ENCODE results near the gene FLT3.
"Not testable (repeated sequence)": the region's sequence is repeated elsewhere in the genome, so short reads cannot be mapped to it uniquely, and the experiment has no call there.

FLT3 gene

GRCh38 chr13:28099396-28100149, 803 bp downstream of the FLT3 start:
- FAIRE-seq (no peak), DNase-seq (ENCODE audit: low spot score) (no peak)

- DNase-seq (ENCODE audit: low spot score) (no peak), FAIRE-seq (no peak)
Measured at GRCh38 chr13:28097503-28097902, 2.9 kb downstream of the FLT3 start.

- FAIRE-seq, result no peak
- no peak for DNase-seq (ENCODE audit: low spot score)
Measured at GRCh38 chr13:28094306-28094705, 6.1 kb downstream of the FLT3 start.

- FAIRE-seq, result no peak
- DNase-seq (ENCODE audit: low spot score), result no peak
Measured at GRCh38 chr13:28093881-28094280, 6.5 kb downstream of the FLT3 start.

- DNase-seq (ENCODE audit: low spot score), result no peak
- FAIRE-seq, result no peak
Measured at GRCh38 chr13:28092431-28092830, 7.9 kb downstream of the FLT3 start.

- DNase-seq (ENCODE audit: low spot score) (no peak), FAIRE-seq (no peak)
Measured at GRCh38 chr13:28089065-28089464, 11.3 kb downstream of the FLT3 start.

GRCh38 chr13:28077820-28078219, 22.6 kb downstream of the FLT3 start:
- not testable (repeated sequence) for DNase-seq (ENCODE audit: low spot score); FAIRE-seq

- FAIRE-seq, result no peak
Measured at GRCh38 chr13:28077231-28077630, 23.1 kb downstream of the FLT3 start.

GRCh38 chr13:28071424-28071823, 29.0 kb downstream of the FLT3 start:
- DNase-seq (ENCODE audit: low spot score), result no peak
- no peak for FAIRE-seq

More at GRCh38 chr13:28077231-28077630, 23.1 kb downstream of the FLT3 start:
- DNase-seq (ENCODE audit: low spot score), result no peak

GRCh38 chr13:28067491-28067890, 32.9 kb downstream of the FLT3 start:
- FAIRE-seq, result no peak

GRCh38 chr13:28058866-28059613, 41.3 kb downstream of the FLT3 start:
- DNase-seq (ENCODE audit: low spot score) (peak; percentile 12), FAIRE-seq (no peak)

More at GRCh38 chr13:28067491-28067890, 32.9 kb downstream of the FLT3 start:
- no peak for DNase-seq (ENCODE audit: low spot score)

GRCh38 chr13:28056970-28057712, 43.2 kb downstream of the FLT3 start:
- DNase-seq (ENCODE audit: low spot score) (no peak), FAIRE-seq (no peak)

GRCh38 chr13:28056426-28056825, 44.0 kb downstream of the FLT3 start:
- FAIRE-seq, result no peak
- DNase-seq (ENCODE audit: low spot score), result no peak

- DNase-seq (ENCODE audit: low spot score) (no peak), FAIRE-seq (no peak)
Measured at GRCh38 chr13:28055357-28055756, 45.0 kb downstream of the FLT3 start.

- DNase-seq (ENCODE audit: low spot score) (no peak), FAIRE-seq (no peak)
Measured at GRCh38 chr13:28052945-28053344, 47.4 kb downstream of the FLT3 start.

GRCh38 chr13:28049880-28050875, 50.2 kb downstream of the FLT3 start:
- DNase-seq (ENCODE audit: low spot score), result no peak
- no peak for FAIRE-seq

GRCh38 chr13:28049215-28049614, 51.2 kb downstream of the FLT3 start:
- no peak for FAIRE-seq
- no peak for DNase-seq (ENCODE audit: low spot score)

GRCh38 chr13:28048768-28049167, 51.6 kb downstream of the FLT3 start:
- FAIRE-seq (no peak), DNase-seq (ENCODE audit: low spot score) (no peak)

- FAIRE-seq (no peak), DNase-seq (ENCODE audit: low spot score) (no peak)
Measured at GRCh38 chr13:28047757-28048388, 52.5 kb downstream of the FLT3 start.

GRCh38 chr13:28046981-28047380, 53.4 kb downstream of the FLT3 start:
- DNase-seq (ENCODE audit: low spot score) (no peak), FAIRE-seq (no peak)
